HepG2 (cell line): ENCODE results near the gene FCRLA. TPM values are rescaled to one million over a fixed set of nuclear protein-coding genes. Genes with fewer than 3 reads are reported as not detected.
A peak's percentile ranks its signal among the peaks of the same experiment; 100 is the strongest.

Source experiments
- AGO2 ChIP-seq: fragments of 200-400 bp; formaldehyde crosslinking; optimal IDR thresholded peaks from 2 replicates; pipeline ENCODE3; 2017; ENCODE audit warnings: mild to moderate bottlenecking, low read depth, low read length, moderate library complexity
- ATF7 ChIP-seq, 2 experiments: fragments of 450-650 bp in 1 of 2; sonication (generic) in 1 of 2; formaldehyde crosslinking in 1 of 2; IDR thresholded peaks; 2 replicates each; pipeline versions ENCODE4 v1.4.0 to v1.6.1; 2016 to 2020; ENCODE audit warnings: antibody characterized with exemption in 1 of 2, mild to moderate bottlenecking in 1 of 2, missing genetic modification reagents in 1 of 2
- CENPX ChIP-seq: sonication (generic); formaldehyde crosslinking; IDR thresholded peaks from 2 replicates; pipeline ENCODE4 v1.9.0; 2021; ENCODE audit warnings: mild to moderate bottlenecking, missing genetic modification reagents, moderate library complexity
- FOSL1 ChIP-seq: sonication (generic); formaldehyde crosslinking; IDR thresholded peaks from 2 replicates; pipeline ENCODE4 v1.9.0; 2021; ENCODE audit warnings: missing genetic modification reagents, borderline replicate concordance
- FOXK1 ChIP-seq: sonication (generic); formaldehyde crosslinking; IDR thresholded peaks from 2 replicates; pipeline ENCODE4 v1.4.0; 2020; ENCODE audit warnings: low read depth, missing genetic modification reagents, borderline replicate concordance
- GLI4 ChIP-seq: sonication (generic); formaldehyde crosslinking; IDR thresholded peaks from 2 replicates; pipeline ENCODE4 v1.5.1; 2020; ENCODE audit warnings: missing genetic modification reagents, mild to moderate bottlenecking, moderate library complexity, borderline replicate concordance
- HIC2 ChIP-seq: sonication (generic); formaldehyde crosslinking; IDR thresholded peaks from 2 replicates; pipeline ENCODE4 v1.9.0; 2022; ENCODE audit warnings: low read depth, missing genetic modification reagents
- HNRNPLL ChIP-seq: fragments of 200-400 bp; formaldehyde crosslinking; IDR thresholded peaks from 2 replicates; pipeline ENCODE4 v1.6.1; 2017; ENCODE audit warnings: mild to moderate bottlenecking, low read depth, low read length; ENCODE audit not compliant: poor library complexity, severe bottlenecking
- KDM6A ChIP-seq: IDR thresholded peaks from 2 replicates; pipeline ENCODE4 v1.6.1; 2016; ENCODE audit warnings: low read depth
- KLF6 ChIP-seq: IDR thresholded peaks from 2 replicates; pipeline ENCODE4 v1.8.0; 2016; ENCODE audit warnings: missing biosample characterization, missing genetic modification reagents
- MLX ChIP-seq: IDR thresholded peaks from 2 replicates; pipeline ENCODE4 v1.6.1; 2016
- NFKB2 ChIP-seq: sonication (generic); formaldehyde crosslinking; IDR thresholded peaks from 2 replicates; pipeline ENCODE4 v1.4.0; 2020; ENCODE audit warnings: missing genetic modification reagents, borderline replicate concordance
- NR2C2 ChIP-seq: sonication (generic); formaldehyde crosslinking; IDR thresholded peaks from 2 replicates; pipeline ENCODE4 v1.4.0; 2020; ENCODE audit warnings: missing genetic modification reagents, mild to moderate bottlenecking, moderate library complexity, borderline replicate concordance
- PHF21A ChIP-seq: sonication (generic); formaldehyde crosslinking; IDR thresholded peaks from 2 replicates; pipeline ENCODE4 v1.5.0; 2020; ENCODE audit warnings: mild to moderate bottlenecking, missing genetic modification reagents
- POLR2G ChIP-seq: fragments of 200-400 bp; formaldehyde crosslinking; IDR thresholded peaks from 2 replicates; pipeline ENCODE4 v1.6.1; 2018; ENCODE audit warnings: mild to moderate bottlenecking, low read depth, low read length, moderate library complexity
- PRPF4 ChIP-seq: fragments of 200-400 bp; formaldehyde crosslinking; IDR thresholded peaks from 2 replicates; pipeline ENCODE4 v1.6.1; 2016; ENCODE audit warnings: low read length, low read depth; ENCODE audit not compliant: poor library complexity, severe bottlenecking
- ZFP37 ChIP-seq: sonication (generic); formaldehyde crosslinking; IDR thresholded peaks from 2 replicates; pipeline ENCODE4 v1.4.0; 2020; ENCODE audit warnings: missing genetic modification reagents, borderline replicate concordance
- ZFX ChIP-seq: sonication (generic); formaldehyde crosslinking; IDR thresholded peaks from 2 replicates; pipeline ENCODE4 v1.4.0; 2020; ENCODE audit warnings: mild to moderate bottlenecking, low read depth, missing genetic modification reagents, moderate library complexity
- ZNF337 ChIP-seq: sonication (generic); formaldehyde crosslinking; IDR thresholded peaks from 2 replicates; pipeline ENCODE4 v1.5.1; 2020; ENCODE audit warnings: missing genetic modification reagents, low read depth, mild to moderate bottlenecking, borderline replicate concordance
- ZNF567 ChIP-seq: sonication (generic); formaldehyde crosslinking; IDR thresholded peaks from 2 replicates; pipeline ENCODE4 v1.8.1; 2023; ENCODE audit warnings: mild to moderate bottlenecking, missing genetic modification reagents, borderline replicate concordance
- ZNF83 ChIP-seq: sonication (generic); formaldehyde crosslinking; IDR thresholded peaks from 2 replicates; pipeline ENCODE4 v1.4.0; 2020; ENCODE audit warnings: missing genetic modification reagents, mild to moderate bottlenecking, borderline replicate concordance
- polyA plus RNA-seq, 8 experiments: library from polyadenylated mRNA; depleted of rRNA in 3 of 8; stranded (reverse) in 7 of 8; unstranded in 1 of 8; fragments of >200 nt; fragmentation: Illumina TruSeq in 4 of 8; extraction: Trizol in 4 of 8; gene quantifications; 2 replicates each; pipeline versions ENCODE4 v1.2.1 to v1.2.3, GENCODE V29; 2011 to 2016; ENCODE audit warnings: low read depth in 4 of 8, missing spikeins in 1 of 8, mixed read lengths in 1 of 8; ENCODE audit not compliant: insufficient read depth in 1 of 8
- total RNA-seq, 5 experiments: library from RNA; depleted of rRNA; stranded (reverse); fragments of >200 nt; fragmentation: Illumina TruSeq; extraction: Trizol; gene quantifications; 2 replicates each; pipeline ENCODE4 v1.2.3, GENCODE V29; 2016; ENCODE audit warnings: low read depth in 1 of 5
- TF ChIP-seq, protein P1 (sequence below): sonication (generic); formaldehyde crosslinking; conservative IDR thresholded peaks from 2 replicates; pipeline ENCODE4 v1.8.1; 2023; ENCODE audit warnings: missing genetic modification reagents
- TF ChIP-seq, protein P2 (sequence below): sonication (generic); formaldehyde crosslinking; IDR thresholded peaks from 2 replicates; pipeline ENCODE4 v1.8.0; 2022; ENCODE audit warnings: mild to moderate bottlenecking, missing genetic modification reagents; ENCODE audit not compliant: insufficient replicate concordance

The FCRLA gene
- total and polyA plus RNA-seq, 2 of the 13 experiments (the other 11 are each of a cell fraction or from before 2014, with no cell fraction given), result not detected

DNA sequence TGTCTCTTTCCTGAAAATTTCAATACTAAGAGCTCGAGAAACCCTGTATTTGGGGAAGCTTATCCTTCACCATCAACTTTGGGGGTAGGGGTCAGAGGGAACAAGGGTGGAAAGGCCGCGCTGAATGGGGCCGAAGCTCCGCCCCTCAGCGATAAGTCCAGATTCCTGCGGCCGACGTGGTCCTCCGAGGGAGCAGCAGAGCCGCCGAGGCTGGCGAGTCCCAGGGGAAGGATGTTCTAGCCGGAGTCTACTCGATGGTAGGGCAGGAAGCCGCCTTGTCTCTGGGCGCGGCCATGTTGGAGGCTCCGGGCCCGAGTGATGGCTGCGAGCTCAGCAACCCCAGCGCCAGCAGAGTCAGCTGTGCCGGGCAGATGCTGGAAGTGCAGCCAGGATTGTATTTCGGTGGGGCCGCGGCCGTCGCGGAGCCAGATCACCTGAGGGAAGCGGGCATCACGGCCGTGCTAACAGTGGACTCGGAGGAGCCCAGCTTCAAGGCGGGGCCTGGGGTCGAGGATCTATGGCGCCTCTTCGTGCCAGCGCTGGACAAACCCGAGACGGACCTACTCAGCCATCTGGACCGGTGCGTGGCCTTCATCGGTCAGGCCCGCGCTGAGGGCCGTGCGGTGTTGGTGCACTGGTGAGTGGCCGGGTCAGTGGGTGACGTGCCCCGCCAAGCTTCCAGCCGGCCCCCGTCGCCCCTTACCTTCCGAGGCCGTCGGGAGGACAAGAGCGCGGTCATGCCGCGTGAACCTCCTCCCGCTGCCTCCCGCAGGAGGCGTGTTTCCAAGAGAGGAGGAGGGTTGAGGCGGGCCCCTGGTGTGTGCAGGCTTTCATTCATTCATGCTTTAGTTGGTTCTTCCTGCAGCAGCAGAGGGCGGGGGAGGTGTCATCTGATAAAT lies 42.7 kb downstream of the FCRLA start, which contains the start of gene DUSP12 (continued):
- no peak for TF ChIP-seq MLX (CRISPR knock-in tag)
- no peak for TF ChIP-seq ZFP37 (CRISPR knock-in tag)
- peak; percentile 84 for TF ChIP-seq PHF21A (CRISPR knock-in tag)
- no peak for TF ChIP-seq FOXK1 (CRISPR knock-in tag)
- TF ChIP-seq ZNF337, result peak; percentile 33; the same call in 1 of the 2 replicates
- TF ChIP-seq, protein P1, sequence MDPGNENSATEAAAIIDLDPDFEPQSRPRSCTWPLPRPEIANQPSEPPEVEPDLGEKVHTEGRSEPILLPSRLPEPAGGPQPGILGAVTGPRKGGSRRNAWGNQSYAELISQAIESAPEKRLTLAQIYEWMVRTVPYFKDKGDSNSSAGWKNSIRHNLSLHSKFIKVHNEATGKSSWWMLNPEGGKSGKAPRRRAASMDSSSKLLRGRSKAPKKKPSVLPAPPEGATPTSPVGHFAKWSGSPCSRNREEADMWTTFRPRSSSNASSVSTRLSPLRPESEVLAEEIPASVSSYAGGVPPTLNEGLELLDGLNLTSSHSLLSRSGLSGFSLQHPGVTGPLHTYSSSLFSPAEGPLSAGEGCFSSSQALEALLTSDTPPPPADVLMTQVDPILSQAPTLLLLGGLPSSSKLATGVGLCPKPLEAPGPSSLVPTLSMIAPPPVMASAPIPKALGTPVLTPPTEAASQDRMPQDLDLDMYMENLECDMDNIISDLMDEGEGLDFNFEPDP, result no peak
- TF ChIP-seq ZFX (CRISPR knock-in tag), result peak; percentile 96
- no peak for TF ChIP-seq KDM6A
- TF ChIP-seq POLR2G, result peak; percentile 93
- peak; percentile 70; the same call in 1 of the 2 replicates for TF ChIP-seq NFKB2 (CRISPR knock-in tag)
- TF ChIP-seq FOSL1 (CRISPR knock-in tag), result no peak
- TF ChIP-seq CENPX (CRISPR knock-in tag), result no peak
- no peak for TF ChIP-seq ZNF83 (CRISPR knock-in tag)
- no peak for TF ChIP-seq ZNF567
- TF ChIP-seq, protein P2, sequence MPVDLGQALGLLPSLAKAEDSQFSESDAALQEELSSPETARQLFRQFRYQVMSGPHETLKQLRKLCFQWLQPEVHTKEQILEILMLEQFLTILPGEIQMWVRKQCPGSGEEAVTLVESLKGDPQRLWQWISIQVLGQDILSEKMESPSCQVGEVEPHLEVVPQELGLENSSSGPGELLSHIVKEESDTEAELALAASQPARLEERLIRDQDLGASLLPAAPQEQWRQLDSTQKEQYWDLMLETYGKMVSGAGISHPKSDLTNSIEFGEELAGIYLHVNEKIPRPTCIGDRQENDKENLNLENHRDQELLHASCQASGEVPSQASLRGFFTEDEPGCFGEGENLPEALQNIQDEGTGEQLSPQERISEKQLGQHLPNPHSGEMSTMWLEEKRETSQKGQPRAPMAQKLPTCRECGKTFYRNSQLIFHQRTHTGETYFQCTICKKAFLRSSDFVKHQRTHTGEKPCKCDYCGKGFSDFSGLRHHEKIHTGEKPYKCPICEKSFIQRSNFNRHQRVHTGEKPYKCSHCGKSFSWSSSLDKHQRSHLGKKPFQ (CRISPR knock-in tag), result peak; percentile 3
- TF ChIP-seq GLI4 (CRISPR knock-in tag), result 0 out of 2 replicates have a peak, but pooled peaks have one; percentile 4
- peak; percentile 69 for TF ChIP-seq KLF6 (CRISPR knock-in tag)
- TF ChIP-seq PRPF4, result no peak
- no peak for TF ChIP-seq ATF7 (IDR thresholded peaks at IDR 0.05)
- peak; percentile 66; the same call in 1 of the 2 replicates for TF ChIP-seq ATF7 (CRISPR knock-in tag; IDR thresholded peaks at IDR 0.05)
- TF ChIP-seq AGO2, result peak; percentile 92
- peak; percentile 54 for TF ChIP-seq HNRNPLL
- peak; percentile 42 for TF ChIP-seq NR2C2
- TF ChIP-seq HIC2 (CRISPR knock-in tag), result no peak
